ENCODE results near the gene PARVB.
A peak's percentile ranks its signal among the peaks of the same experiment; 100 is the strongest.

PARVB gene

GRCh38 chr22:44161673-44162072 lies 137.6 kb downstream of the PARVB start:
- DNase-seq (ENCODE audit: low spot score) = no peak

- DNase-seq (ENCODE audit: low spot score) = no peak
Observed at GRCh38 chr22:44162960-44163359, 138.9 kb downstream of the PARVB start.

- no peak for DNase-seq (ENCODE audit: low spot score)
Observed at GRCh38 chr22:44163536-44163935, 139.4 kb downstream of the PARVB start.

- no peak for DNase-seq (ENCODE audit: low spot score)
Observed at GRCh38 chr22:44164031-44164430, 139.9 kb downstream of the PARVB start.

GRCh38 chr22:44165286-44165874 lies 141.3 kb downstream of the PARVB start:
- DNase-seq (ENCODE audit: low spot score) = no peak

GRCh38 chr22:44166498-44167276 lies 142.6 kb downstream of the PARVB start:
- no peak for DNase-seq (ENCODE audit: low spot score)

- no peak for DNase-seq (ENCODE audit: low spot score)
Observed at GRCh38 chr22:44167501-44167900, 143.4 kb downstream of the PARVB start.

GRCh38 chr22:44168206-44168605 lies 144.1 kb downstream of the PARVB start:
- DNase-seq (ENCODE audit: low spot score) = no peak

GRCh38 chr22:44170470-44170869 lies 146.4 kb downstream of the PARVB start:
- no peak for DNase-seq (ENCODE audit: low spot score)

GRCh38 chr22:44171561-44171960 lies 147.5 kb downstream of the PARVB start:
- no peak for DNase-seq (ENCODE audit: low spot score)

GRCh38 chr22:44172370-44173108 lies 148.4 kb downstream of the PARVB start:
- DNase-seq (ENCODE audit: low spot score) = peak; percentile 58

- no peak for DNase-seq (ENCODE audit: low spot score)
Observed at GRCh38 chr22:44173154-44173553, 149.1 kb downstream of the PARVB start.

- no peak for DNase-seq (ENCODE audit: low spot score)
Observed at GRCh38 chr22:44175676-44176075, 151.6 kb downstream of the PARVB start.

GRCh38 chr22:44179196-44179988 lies 155.3 kb downstream of the PARVB start:
- DNase-seq (ENCODE audit: low spot score) = no peak

- no peak for DNase-seq (ENCODE audit: low spot score)
Observed at GRCh38 chr22:44179989-44180705, 156.0 kb downstream of the PARVB start.

- DNase-seq (ENCODE audit: low spot score) = no peak
Observed at GRCh38 chr22:44180706-44181032, 156.6 kb downstream of the PARVB start, which contains the start of gene PARVG. TSS of gene PARVG (plus strand) at chr22:44180925. CDS start at chr22:44183330, 2,405 bp downstream.

GRCh38 chr22:44181033-44181911 lies 157.2 kb downstream of the PARVB start:
- DNase-seq (ENCODE audit: low spot score) = no peak

GRCh38 chr22:44181912-44182587 lies 157.9 kb downstream of the PARVB start:
- DNase-seq (ENCODE audit: low spot score) = no peak

GRCh38 chr22:44182588-44183286 lies 158.6 kb downstream of the PARVB start:
- DNase-seq (ENCODE audit: low spot score) = peak; percentile 35

- no peak for DNase-seq (ENCODE audit: low spot score)
Observed at GRCh38 chr22:44183287-44183588, 159.1 kb downstream of the PARVB start.
